Coronary artery (tissue), 2 donors: Measurements from ENCODE around the gene TAS2R40.

Experiments used
- DNase-seq: peaks from one replicate; pipeline ENCODE4 v3.0.0-alpha.2; 2017; ENCODE audit warnings: low spot score
- H3K27ac ChIP-seq, 2 donors: fragments of 200-600 bp; sonication (generic); one replicate each; pipeline ENCODE4 v1.5.1; 2016 to 2019
- H3K4me3 ChIP-seq: fragments of 200-600 bp; sonication (generic); 2 replicates; pipeline ENCODE4 v1.5.1; 2016; ENCODE audit warnings: mild to moderate bottlenecking, moderate library complexity
- CTCF ChIP-seq: fragments of 200-600 bp; sonication (generic); IDR thresholded peaks from one replicate; pipeline ENCODE4 v1.5.1; 2019; ENCODE audit warnings: antibody characterized with exemption

The TAS2R40 gene

DNA sequence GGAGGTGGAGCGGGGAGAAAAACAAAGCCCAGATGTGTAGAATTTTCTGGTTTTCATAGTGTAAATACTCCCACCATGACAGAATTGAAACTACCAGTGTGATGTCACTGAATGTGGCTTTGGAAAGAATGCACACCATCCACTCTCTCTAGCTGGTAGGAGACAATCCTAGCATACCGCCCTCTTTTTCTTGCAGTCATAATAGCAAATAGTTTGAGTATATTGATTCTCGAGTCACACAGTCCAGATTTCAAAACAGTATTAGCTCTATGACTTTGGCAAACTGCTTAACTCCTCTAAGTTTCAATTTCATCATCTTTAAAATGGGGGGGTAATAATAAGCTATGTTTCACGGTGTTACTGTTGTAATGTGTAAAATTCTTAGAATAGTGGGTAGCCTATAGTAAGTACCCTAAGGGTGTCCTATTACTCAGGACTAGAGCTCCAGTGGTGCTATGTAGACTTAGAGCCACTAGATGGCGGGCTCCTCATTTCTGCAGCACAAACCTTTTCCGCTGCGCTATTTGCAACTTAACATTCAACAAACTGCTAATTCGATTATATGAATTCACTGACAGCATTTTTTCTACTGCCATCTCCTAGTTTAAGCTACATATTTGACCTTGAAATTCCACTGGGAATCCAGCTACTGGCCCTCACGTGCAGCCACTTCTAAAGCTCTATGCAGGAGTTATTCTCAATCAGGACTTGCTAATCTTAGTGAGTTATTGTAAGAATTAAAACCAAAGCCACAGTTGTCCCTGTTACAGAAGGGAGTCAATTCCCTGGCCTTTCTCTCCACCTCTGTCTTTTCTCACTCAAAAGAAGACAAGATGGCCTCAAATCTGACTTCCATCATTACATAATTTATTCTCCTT, 18.7 kb downstream of the TAS2R40 start:
- peak; percentile 85 for TF ChIP-seq CTCF
- peak overlapping the region in 1 of 2 donors; percentile 68 for H3K27ac ChIP-seq
- no peak overlapping the region for H3K4me3 ChIP-seq
- no peak for DNase-seq

DNA sequence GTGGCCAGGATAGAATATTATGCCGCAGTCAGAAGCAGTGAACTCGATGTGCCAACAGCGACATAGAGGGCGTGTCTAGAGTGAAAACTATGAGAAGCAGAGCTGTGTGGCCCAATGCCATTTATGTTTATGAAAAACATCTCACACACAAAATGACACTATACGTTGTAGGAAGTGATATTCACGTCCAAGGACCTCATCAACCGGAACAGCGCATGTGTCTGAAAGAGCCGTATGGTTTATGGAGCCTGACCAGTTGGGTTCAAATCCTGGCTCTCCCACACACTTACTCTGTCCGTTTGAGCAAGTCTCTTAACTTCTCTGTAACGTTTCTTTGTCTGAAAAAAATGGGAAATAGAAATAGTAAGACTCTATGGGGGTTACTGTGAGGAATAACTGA, 20.5 kb downstream of the TAS2R40 start:
- DNase-seq: no peak
- TF ChIP-seq CTCF: no peak
- H3K4me3 ChIP-seq: no peak overlapping the region
- no peak overlapping the region for H3K27ac ChIP-seq

DNA sequence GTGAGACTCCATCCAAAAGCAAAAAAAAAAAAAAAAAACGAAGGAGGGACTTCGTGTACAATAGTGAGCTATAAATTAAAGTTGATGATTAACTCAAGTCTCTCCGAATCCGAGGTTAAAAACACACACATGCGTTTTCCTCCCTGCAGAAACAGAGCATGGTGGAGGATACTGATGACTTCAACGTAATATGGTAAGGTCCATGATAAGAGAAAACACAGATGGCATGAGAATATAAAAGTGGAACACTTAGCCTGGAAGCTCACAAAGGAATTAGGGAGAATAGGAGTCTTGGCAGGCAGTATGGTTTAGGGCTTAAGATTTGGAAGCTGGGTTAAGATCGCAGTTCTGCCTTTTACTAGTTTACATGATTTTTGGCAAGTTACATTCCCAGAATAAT, 21.3 kb downstream of the TAS2R40 start:
- TF ChIP-seq CTCF: no peak
- Histone ChIP-seq H3K27ac (no peak overlapping the region), H3K4me3 (no peak overlapping the region)
- no peak for DNase-seq

DNA sequence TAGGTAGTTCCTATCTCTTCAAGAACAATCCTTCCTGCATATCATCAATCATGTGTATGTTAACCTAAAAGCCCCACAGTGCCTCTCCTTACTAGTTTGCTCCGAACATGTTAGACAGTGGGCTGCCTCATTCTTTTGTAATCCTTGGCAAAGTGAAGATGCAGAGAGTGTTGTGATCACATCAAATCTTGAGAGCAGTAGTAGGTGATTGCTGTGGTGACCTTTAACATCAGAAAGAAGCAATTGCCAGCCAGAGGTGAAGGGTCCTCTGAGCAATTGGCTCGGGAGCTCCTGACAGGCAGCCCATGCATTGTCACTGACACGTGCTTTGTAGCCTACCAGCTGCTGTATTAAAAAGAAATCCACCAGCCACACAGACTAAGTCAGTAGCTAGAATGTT, 21.8 kb downstream of the TAS2R40 start:
- no peak for DNase-seq
- no peak overlapping the region for H3K4me3 ChIP-seq
- TF ChIP-seq CTCF: no peak
- no peak overlapping the region for H3K27ac ChIP-seq

DNA sequence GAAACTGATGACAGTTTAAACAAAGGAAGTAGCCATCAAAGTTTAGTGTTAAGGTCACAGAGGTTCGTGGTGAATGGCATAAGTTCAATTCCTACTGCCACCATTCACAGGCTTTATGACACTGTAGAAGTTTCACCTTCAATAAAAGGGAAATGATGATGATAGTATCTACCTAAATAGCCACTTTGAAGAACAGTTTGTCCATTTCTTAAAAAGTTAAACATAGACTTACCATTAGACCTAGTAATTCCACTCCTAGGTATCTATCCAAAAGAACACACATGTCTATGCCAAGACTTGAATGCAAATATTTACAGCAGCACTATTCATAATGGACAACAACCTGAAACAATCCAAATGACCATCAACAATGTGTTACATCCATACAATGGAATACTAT, 22.5 kb downstream of the TAS2R40 start:
- no peak for TF ChIP-seq CTCF
- DNase-seq: no peak
- no peak overlapping the region for H3K4me3 ChIP-seq
- H3K27ac ChIP-seq: no peak overlapping the region

DNA sequence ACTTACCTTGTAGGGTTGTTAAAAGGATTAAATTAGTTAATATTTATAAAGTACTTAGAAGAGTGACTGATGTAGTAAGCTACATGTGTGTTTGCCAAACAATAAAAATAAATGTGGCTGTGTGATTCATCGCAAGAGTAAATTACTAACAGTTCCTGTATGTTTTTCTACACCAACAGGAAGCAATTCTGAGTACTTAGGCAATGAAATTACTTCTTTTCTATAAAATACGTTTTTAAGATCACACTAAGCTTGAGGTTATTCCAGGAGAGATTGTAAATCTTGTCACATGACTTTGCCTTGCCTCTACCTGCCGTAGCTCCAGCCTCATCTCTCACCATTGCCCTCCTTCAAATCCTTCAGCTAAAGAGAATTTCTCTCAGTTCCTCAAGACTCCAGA, 23.3 kb downstream of the TAS2R40 start:
- TF ChIP-seq CTCF: no peak
- no peak overlapping the region for H3K27ac ChIP-seq
- no peak for DNase-seq
- H3K4me3 ChIP-seq: no peak overlapping the region

DNA sequence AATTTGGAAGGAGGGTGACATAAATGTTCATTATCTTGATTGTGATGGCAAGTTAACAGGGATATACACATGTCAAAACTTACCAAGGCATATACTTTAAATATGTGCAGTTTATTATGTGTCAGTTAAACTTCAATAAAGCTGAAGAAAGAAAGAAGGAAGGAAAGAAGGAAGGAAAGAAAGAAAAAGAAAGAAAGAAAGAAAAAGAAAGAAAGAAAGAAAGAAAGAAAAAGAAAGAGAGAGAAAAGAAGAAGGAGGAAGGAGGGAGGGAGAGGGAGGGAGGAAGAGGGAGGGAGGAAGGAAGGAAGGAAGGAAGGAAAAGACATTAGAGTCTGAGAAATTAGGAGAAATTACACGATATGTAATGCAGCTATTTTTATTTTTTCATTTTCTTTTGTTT, 25.5 kb downstream of the TAS2R40 start:
- H3K27ac ChIP-seq: no peak overlapping the region
- no peak overlapping the region for H3K4me3 ChIP-seq
- TF ChIP-seq CTCF: no peak
- DNase-seq: no peak
